Measurements from ENCODE around the gene AVEN.

Gene AVEN

GRCh38 chr15:33975022-33975565 lies 63.9 kb downstream of the AVEN start:
- H3K9me3 ChIP-seq (ENCODE audit: low read length): no peaks in the 10 kb centered on the region
- TF ChIP-seq CTCF (IDR thresholded peaks at IDR 0.05; ENCODE audit: low read length) (no peak), EZH2 (IDR thresholded peaks at IDR 0.05; ENCODE audit: borderline replicate concordance, low read length) (no peak)
- no peaks in the 10 kb centered on the region for H4K20me1 ChIP-seq (ENCODE audit: insufficient read depth, low read length)
- H3K9me2 ChIP-seq (ENCODE audit: low read depth, low read length): no peaks in the 10 kb centered on the region
- no peaks in the 10 kb centered on the region for H3F3A ChIP-seq (ENCODE audit: insufficient read depth, low read length)
- H3K4me2 ChIP-seq (ENCODE audit: low read length): no peak overlapping the region
- H3K27me3 ChIP-seq (ENCODE audit: insufficient read depth, low read length): no peaks in the 10 kb centered on the region
- H3K36me3 ChIP-seq (ENCODE audit: insufficient read depth, low read length): no peaks in the 10 kb centered on the region
- no peaks in the 10 kb centered on the region for H3K79me2 ChIP-seq (ENCODE audit: insufficient read depth, low read length)
- no peak overlapping the region for H2AFZ ChIP-seq (ENCODE audit: low read length)
- H3K4me3 ChIP-seq (ENCODE audit: low read depth, low read length, poor library complexity, severe bottlenecking): no peak overlapping the region
- H3K9ac ChIP-seq (ENCODE audit: low read length): no peak overlapping the region
- H3K27ac ChIP-seq (ENCODE audit: low read depth, low read length, poor library complexity, severe bottlenecking): no peak overlapping the region
- no peaks in the 10 kb centered on the region for H3K4me1 ChIP-seq (ENCODE audit: insufficient read depth, low read length, severe bottlenecking)

GRCh38 chr15:33971811-33972210 lies 67.2 kb downstream of the AVEN start:
- H3K4me1 ChIP-seq (ENCODE audit: insufficient read depth, low read length, severe bottlenecking): no peaks in the 10 kb centered on the region
- H3K4me3 ChIP-seq (ENCODE audit: low read depth, low read length, poor library complexity, severe bottlenecking): no peak overlapping the region
- H3K79me2 ChIP-seq (ENCODE audit: insufficient read depth, low read length): no peaks in the 10 kb centered on the region
- no peak for TF ChIP-seq EZH2 (IDR thresholded peaks at IDR 0.05; ENCODE audit: borderline replicate concordance, low read length)
- no peak for TF ChIP-seq CTCF (IDR thresholded peaks at IDR 0.05; ENCODE audit: low read length)
- no peaks in the 10 kb centered on the region for H4K20me1 ChIP-seq (ENCODE audit: insufficient read depth, low read length)
- no peaks in the 10 kb centered on the region for H3K36me3 ChIP-seq (ENCODE audit: insufficient read depth, low read length)
- H3F3A ChIP-seq (ENCODE audit: insufficient read depth, low read length): no peaks in the 10 kb centered on the region
- H3K9me2 ChIP-seq (ENCODE audit: low read depth, low read length): no peaks in the 10 kb centered on the region
- H2AFZ ChIP-seq (ENCODE audit: low read length): no peak overlapping the region
- H3K4me2 ChIP-seq (ENCODE audit: low read length): no peak overlapping the region
- H3K9me3 ChIP-seq (ENCODE audit: low read length): no peaks in the 10 kb centered on the region
- no peak overlapping the region for H3K27ac ChIP-seq (ENCODE audit: low read depth, low read length, poor library complexity, severe bottlenecking)
- H3K9ac ChIP-seq (ENCODE audit: low read length): no peak overlapping the region
- H3K27me3 ChIP-seq (ENCODE audit: insufficient read depth, low read length): no peaks in the 10 kb centered on the region

GRCh38 chr15:33968821-33969220 lies 70.2 kb downstream of the AVEN start:
- Histone ChIP-seq H3K79me2 (ENCODE audit: insufficient read depth, low read length) (no peaks in the 10 kb centered on the region), H2AFZ (ENCODE audit: low read length) (no peak overlapping the region), H3K9me3 (ENCODE audit: low read length) (no peaks in the 10 kb centered on the region), H3K27ac (ENCODE audit: low read depth, low read length, poor library complexity, severe bottlenecking) (no peak overlapping the region), H3F3A (ENCODE audit: insufficient read depth, low read length) (no peaks in the 10 kb centered on the region), H3K4me3 (ENCODE audit: low read depth, low read length, poor library complexity, severe bottlenecking) (no peak overlapping the region), H3K9ac (ENCODE audit: low read length) (no peak overlapping the region), H3K4me2 (ENCODE audit: low read length) (no peak overlapping the region), H3K36me3 (ENCODE audit: insufficient read depth, low read length) (no peaks in the 10 kb centered on the region), H4K20me1 (ENCODE audit: insufficient read depth, low read length) (no peaks in the 10 kb centered on the region), H3K9me2 (ENCODE audit: low read depth, low read length) (no peaks in the 10 kb centered on the region), H3K27me3 (ENCODE audit: insufficient read depth, low read length) (no peaks in the 10 kb centered on the region), H3K4me1 (ENCODE audit: insufficient read depth, low read length, severe bottlenecking) (no peaks in the 10 kb centered on the region)
- TF ChIP-seq CTCF (IDR thresholded peaks at IDR 0.05; ENCODE audit: low read length) (no peak), EZH2 (IDR thresholded peaks at IDR 0.05; ENCODE audit: borderline replicate concordance, low read length) (no peak)

All from OCI-LY1 (cell line).